GM12892 (cell line): ENCODE data around the gene MTURN.

Experiments used
- POLR2A ChIP-seq: IDR thresholded peaks from 2 replicates; pipeline ENCODE4 v1.6.1; 2011; ENCODE audit warnings: low read depth, low read length, control low read depth
- POLR2AphosphoS5 ChIP-seq: IDR thresholded peaks from 2 replicates; pipeline ENCODE4 v1.6.1; 2011; ENCODE audit warnings: low read depth, low read length, control low read depth
- TAF1 ChIP-seq: IDR thresholded peaks from 2 replicates; pipeline ENCODE4 v1.6.1; 2011; ENCODE audit warnings: low read depth, mild to moderate bottlenecking, control low read depth, low read length, borderline replicate concordance

- TF ChIP-seq POLR2A, result no peak
- no peak for TF ChIP-seq POLR2AphosphoS5
- no peak for TF ChIP-seq TAF1
Measured at GRCh38 chr7:30170476-30171205, 35.9 kb downstream of the MTURN start.
